22Rv1 (cell line): ENCODE results near the gene ACER1.
"Not testable (repeated sequence)": the region's sequence is repeated elsewhere in the genome, so short reads cannot be mapped to it uniquely, and the experiment has no call there.

Source experiments
- H3K27ac ChIP-seq: fragments of 450-650 bp; 2 replicates; pipeline ENCODE4 v1.5.1; 2017
- CTCF ChIP-seq: fragments of 450-650 bp; IDR thresholded peaks from 2 replicates; pipeline ENCODE4 v1.5.1; 2017; ENCODE audit warnings: mild to moderate bottlenecking
- ZFX ChIP-seq: fragments of 450-650 bp; IDR thresholded peaks from 2 replicates; pipeline ENCODE4 v1.6.1; 2017; ENCODE audit warnings: antibody characterized with exemption, borderline replicate concordance

Gene ACER1

GRCh38 chr19:6312018-6312417, 21.4 kb downstream of the ACER1 start:
- no peak overlapping the region for H3K27ac ChIP-seq
- TF ChIP-seq CTCF, result no peak
- no peak for TF ChIP-seq ZFX

GRCh38 chr19:6298413-6298812, 35.0 kb downstream of the ACER1 start:
- TF ChIP-seq ZFX (no peak), CTCF (no peak)

GRCh38 chr19:6297202-6297601, 36.2 kb downstream of the ACER1 start:
- TF ChIP-seq CTCF, result no peak
- no peak for TF ChIP-seq ZFX
- no peak overlapping the region for H3K27ac ChIP-seq

More at GRCh38 chr19:6298413-6298812, 35.0 kb downstream of the ACER1 start:
- no peak overlapping the region for H3K27ac ChIP-seq

- no peak overlapping the region for H3K27ac ChIP-seq
- TF ChIP-seq ZFX, result no peak
- TF ChIP-seq CTCF, result no peak
Measured at GRCh38 chr19:6292006-6292405, 41.4 kb downstream of the ACER1 start.

- H3K27ac ChIP-seq, result no peak overlapping the region
- TF ChIP-seq CTCF (no peak), ZFX (no peak)
Measured at GRCh38 chr19:6288737-6289136, 44.7 kb downstream of the ACER1 start.

GRCh38 chr19:6287269-6287885, 46.0 kb downstream of the ACER1 start:
- TF ChIP-seq CTCF (no peak), ZFX (no peak)
- no peak overlapping the region for H3K27ac ChIP-seq

- H3K27ac ChIP-seq, result no peak overlapping the region
- TF ChIP-seq CTCF (no peak), ZFX (no peak)
Measured at GRCh38 chr19:6286676-6287075, 46.7 kb downstream of the ACER1 start.

- not testable (repeated sequence) for H3K27ac ChIP-seq
Measured at GRCh38 chr19:6282393-6282792, 51.0 kb downstream of the ACER1 start.
